Fibroblast of skin of scalp (primary cell): Measurements from ENCODE around the gene KLF13.

Experiments used
- DNase-seq: peaks from one replicate; pipeline ENCODE4 v3.0.0-alpha.2; 2013

Gene KLF13

DNA sequence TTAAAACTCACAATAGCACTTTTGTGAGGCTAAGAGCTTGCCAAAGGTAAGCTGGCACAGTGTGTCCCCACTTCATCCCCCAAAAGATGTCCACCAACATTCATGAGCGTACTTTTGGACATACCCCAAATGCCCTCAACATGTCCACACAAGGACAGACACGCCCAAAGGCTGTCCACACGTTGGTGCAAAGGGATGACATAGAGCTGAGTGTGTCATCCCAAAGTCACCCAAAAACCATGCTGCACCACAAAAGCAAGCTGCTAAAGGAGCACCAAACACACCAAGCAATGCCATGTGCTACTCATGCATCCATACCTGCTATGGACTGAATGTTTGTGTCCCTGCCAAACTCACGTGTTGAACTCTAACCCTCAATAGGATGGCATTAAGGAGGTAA is 57.9 kb downstream of the KLF13 start:
- DNase-seq: no peak

DNA sequence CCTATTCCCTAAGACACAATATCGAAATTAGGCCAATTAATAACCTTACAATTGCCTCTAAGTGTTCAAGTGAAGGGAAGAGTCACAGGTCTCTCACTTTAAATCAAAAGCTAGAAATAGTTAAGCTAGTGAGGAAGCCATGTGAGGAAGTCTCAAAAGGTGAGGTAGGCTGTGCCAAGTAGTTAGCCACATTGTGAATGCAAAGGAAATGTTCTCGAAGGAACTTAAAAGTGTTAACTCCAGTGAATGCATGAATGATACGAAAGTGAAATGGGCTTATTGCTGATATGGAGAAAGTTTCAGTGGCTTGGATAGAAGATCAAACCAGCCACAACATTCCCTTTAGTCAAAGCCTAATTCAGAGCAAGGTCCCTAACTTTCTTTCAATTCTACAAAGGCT is 59.1 kb downstream of the KLF13 start:
- DNase-seq: no peak

DNA sequence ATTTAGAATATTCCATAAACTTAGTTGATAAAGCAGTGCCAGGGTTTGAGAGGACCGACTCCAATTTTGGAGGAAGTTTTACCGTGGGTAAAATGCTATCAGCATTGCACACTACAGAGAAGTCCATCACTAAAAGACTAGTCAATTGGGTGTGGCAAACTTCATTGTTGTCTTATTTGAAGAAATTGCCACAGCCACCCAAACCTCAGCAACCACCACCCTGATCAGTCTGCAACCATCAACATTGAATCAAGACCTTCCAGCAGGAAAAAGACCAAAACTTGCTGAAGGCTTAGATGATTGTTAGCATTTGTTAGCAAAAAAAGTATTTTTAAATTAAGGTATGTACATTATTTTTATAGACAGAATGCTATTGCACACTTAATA is 60.5 kb downstream of the KLF13 start:
- no peak for DNase-seq

DNA sequence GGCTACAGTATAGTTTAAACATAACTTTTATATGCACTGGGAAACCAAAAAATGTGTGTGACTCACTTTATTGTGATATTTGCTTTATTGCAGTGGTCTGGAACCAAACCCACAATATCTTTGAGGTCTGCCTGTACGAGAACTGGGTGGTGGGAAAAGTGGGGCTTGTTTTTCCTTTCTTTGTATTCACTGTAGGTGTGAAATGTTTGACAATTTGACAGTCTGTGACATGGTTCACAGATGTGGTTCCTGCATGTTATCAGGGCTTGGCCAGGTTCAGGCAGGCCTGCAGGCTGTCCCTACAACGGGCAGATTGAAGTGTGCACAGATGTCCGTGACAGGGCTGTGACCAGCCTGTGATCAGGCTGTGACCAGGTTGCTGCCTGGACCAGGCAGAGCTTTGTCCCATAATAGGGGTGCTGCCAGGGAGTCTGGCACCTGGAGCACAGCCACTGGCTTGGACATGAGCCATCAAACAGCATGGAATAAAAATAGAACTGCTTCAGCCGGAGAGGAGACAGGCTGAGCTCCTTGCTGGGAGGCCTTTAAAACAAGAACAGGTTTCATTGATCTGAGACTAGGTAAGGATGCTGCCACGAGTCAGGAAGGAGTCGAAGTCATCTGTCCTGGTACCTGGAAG is 61.0 kb downstream of the KLF13 start:
- DNase-seq: peak; percentile 47

DNA sequence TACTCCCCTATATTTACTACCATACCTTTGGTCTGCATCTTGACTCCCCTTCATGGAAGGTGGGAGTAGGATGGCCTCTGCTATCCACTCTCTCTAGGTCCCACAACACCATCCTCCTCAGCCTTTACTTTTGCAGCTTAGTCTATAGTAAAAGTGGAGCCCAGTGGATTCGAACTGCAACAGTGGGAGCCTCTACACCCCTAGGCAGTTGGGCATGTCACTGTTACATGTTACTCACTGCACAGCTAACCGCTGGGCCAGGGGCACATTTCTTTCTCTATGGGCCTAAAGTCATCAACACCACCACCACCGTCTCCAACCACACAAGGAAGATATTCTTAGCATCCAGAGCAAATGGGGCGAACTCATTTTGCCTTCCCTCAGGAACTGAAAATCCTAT is 62.9 kb downstream of the KLF13 start:
- DNase-seq: no peak

DNA sequence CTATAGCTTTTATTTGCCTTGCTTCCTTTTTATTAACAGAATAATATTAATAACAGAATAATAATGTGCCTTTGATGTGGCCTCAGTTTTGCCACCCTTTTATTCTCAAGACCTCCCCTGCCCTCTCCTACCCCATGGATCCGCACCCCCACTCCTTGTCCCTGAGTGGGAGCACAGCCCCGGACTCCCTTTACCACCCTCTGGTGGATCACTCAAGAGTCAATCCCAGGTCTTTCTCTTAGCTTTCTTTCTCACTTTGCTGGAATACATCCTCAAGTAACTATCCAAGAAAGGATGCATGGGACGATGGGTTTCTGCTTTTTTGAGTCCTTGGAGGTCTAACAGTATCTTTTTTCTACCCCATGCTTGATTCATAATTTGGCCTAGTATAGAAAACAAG is 63.4 kb downstream of the KLF13 start:
- no peak for DNase-seq

DNA sequence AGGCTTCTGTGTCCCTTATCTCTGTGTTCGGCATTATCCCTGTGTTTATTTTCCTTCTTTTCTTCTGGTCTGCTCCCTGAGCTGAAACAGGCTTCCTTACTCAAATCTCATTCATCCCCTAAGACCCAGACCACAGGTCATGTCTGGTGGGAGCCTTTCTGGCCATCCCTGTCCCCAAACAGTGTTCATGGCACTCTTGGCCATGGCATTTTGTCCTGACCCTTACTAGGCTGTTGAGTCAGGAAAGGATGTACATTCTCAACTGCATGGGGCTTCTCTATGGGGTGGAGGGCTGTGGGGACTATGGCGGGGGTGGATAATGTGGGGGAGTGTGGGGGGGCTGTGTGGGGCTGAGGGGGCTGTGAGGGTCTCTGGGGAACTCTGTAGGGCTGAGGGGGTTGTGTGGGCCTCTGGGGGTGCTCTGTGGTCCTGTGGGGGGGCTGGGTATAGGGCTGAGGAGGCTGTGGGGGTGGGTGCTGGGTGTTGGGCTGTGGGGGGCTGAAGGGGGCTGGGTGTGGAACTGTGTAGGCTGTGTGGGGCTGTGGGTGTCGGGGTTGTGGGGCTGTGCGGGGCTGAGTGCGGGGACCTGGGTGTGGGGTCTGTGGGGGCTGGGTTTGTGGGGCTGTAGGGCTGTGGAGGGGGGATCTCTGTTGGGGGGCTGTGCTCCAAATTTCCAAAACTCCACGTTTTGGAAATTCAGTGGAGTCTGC is 64.3 kb downstream of the KLF13 start:
- DNase-seq: no peak

DNA sequence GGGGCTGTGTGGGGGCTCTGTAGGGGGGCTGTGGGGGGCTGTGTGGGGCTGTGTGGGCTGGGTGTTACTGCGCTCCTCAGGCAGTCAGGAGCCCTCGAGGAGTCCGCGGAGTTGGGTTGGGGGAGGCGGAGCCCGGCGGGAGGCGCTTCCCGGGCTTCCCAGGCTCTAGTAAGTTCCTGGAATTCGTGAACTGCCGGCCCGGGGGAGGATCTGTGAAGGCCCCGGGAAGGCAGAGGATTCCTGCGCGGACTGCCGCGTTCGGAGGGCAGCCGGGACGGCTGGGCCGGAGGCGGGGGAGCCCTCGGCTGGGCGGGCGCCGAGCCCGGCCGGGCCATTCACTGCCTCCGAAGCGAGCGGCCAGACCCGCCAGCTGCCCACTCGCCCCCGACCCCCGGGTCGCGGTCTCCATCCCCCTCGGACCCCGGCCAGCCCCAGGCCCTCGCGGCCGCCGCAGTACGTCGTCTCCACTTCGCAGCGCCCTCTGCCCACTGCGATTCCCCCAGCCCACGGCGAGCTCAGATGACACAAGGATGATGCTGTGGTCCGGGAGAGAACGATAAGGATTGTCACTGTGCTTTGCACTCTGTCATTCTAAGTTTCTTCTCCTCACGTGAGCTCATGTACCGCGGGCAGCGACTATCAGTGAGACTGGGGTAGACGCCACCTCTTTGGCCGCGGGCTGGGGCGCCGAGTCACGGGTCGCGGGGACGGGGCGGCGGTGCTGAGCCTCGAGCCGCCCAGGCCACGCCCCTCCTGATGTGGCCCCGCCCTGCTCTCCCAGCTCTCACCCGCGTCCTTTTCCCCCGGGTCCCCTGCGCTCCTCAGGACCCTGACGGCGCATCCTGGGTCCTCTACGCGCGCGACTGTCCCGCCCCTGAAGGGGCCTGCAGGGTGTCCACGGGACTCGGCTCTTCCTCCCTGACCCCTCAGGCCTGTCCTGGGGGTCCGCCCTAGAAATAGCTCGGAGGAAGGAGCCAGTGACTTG is 65.3 kb downstream of the KLF13 start:
- DNase-seq: peak; percentile 84

DNA sequence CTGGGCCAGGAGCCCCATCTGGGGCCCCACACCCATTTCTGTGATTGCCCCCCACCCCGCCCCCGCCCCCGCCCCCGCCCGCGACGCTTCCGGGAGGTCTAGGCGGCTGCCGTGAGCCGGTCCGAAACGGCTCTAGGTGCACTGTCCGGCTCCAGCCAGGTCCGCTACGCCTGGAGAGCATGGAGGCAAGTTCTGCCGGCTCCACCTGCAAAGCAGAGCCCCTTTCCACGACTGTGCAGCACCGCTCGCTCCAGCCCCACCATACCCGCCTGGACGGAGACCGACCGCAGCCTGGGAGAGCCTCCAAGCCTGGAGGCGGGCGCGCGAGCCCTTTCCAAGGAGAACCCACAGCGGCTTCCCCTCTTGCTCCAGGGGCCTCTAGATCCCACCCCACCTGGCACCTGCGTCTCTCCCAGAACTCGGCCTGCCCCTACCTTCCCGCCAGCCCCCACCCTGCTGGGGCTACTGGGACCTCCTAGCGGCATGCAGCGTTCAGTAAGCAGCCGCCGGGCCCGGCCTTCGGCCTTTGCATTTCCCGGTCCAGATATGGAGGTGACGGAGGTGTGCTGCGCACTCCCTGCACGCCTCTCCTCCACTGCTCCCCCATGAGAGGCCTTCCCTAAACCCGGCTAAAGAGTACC is 66.2 kb downstream of the KLF13 start:
- DNase-seq: no peak

DNA sequence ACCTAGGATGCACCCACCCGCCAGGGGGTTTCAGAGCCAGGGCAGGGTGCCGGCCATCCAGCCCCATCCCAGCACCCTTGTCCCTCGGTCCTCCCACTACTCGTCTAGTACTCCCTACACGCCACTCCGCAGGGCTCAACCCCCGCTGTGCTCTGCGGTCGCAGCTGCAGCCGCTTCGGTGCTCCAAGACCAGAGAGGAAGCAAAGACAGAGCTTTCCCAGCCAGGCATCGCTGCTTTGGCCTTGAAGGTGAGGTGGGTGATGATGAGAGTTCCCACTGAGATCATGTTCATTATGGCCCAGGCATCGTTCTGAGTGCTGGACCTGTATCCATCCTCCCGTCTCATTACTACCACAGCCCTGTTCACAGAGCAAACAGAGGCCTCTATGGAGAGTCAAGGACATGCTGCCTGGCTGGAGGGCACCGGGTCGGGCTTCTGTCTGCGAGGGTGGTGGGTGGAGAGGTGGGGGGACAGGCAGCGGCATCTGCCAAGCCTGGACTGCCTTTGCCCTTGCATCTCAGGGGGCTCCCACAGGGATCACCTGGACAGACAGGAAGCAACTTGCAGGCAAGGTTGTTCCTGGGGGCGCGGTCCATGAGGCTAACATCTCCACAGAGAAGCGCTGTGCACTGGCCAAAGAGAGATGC is 66.9 kb downstream of the KLF13 start:
- DNase-seq: peak; percentile 25

DNA sequence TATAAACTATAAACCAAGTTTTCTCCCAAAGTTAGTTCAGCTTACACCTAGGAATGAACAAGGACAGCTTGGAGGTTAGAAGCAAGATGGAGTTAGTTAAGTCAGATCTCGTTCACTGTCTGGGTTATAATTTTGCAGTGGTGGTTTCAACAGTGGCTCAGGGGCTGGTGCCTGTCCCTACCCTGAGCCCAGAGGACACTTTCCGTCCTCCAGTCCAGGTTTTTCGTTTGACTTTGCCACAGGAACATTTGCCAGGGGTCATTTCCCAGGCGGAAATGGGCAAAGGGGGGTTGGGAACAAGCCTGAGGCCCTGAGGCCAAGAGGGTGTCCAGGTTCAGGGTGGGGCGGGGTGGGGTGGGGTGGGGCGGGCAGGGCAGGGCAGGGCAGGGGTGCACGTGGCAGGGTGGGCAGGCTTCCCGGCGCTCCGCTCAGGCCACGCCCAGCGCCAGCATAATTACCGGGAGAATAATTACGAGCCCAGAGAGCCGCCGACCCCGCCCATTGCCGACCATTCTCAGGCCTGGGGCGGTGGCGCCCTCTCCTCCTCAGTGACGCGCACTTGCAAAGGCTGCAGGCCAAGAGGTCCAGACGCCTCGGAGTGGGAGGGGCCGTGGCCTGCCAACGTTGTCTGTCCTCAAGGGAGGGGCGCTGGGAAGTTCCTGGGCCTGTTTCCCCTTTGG is 70.4 kb downstream of the KLF13 start:
- peak; percentile 63 for DNase-seq

DNA sequence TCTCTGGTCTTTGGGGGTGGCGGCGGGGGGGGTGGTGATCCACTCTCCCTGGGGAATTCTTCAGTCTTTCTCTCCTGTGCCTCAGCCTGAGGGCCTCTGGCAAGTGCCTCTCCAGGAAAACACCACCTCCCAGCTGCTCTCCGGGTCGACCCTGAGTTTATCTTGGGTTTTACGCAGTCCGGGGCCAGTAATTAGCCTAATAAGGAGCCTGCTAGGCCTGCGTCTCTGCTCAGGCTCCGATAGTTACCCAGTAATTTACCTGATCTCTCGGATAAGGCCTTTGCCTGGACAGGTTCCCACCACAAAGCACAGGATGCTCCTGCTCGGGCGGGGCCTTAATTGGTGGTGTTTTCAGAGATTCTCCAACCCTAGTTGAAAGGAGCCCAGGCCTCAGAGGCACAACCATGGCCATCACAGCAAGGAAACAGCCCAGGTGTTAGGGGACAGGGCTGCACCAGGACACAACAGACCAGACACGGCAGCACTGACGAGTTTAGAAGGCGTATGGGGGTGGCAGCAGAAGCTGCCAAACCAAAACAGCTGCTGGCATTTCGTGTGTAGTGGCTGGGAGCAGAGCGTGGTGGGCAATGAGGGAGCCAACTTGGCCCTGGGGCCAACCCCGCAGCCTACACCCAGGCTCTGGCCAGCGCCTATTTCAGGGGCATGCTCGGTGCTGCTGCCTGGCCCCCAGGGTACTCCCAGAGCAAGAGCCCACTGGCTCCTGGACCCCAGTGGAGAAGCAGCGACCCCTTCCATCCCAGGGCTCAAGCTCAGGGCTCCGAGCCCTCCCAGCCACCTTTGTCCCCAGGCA is 71.4 kb downstream of the KLF13 start:
- DNase-seq: no peak

DNA sequence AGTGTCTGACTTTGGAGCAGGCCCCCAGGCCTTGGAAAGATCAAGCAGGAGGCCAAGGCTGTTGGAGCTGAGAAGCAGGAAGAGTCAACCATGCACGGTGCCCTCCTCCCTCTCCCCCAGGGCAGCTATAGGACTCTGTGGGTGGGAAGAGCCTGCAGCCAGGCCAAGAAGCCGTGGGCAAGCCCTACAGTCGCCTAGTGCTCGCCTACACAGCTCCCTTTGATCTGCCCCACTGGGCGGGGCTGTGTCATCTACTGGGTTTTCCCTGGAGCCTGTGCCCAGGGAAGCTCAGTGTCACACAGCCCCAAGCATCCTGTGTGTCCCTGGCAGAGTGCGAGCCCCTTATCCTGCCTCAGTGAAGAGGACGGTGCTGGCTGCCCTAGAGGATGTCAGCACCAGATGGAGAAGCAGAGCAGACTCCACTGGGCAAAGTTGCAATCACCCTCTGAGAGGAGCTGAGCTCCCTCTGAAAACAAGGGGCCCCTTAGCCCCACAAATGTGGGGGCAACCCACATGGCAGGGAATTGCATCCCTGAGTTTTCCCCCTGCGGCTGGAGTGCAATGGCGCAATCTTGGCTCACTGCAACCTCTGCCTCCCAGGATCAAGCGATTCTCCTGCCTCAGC is 72.2 kb downstream of the KLF13 start:
- DNase-seq: no peak

DNA sequence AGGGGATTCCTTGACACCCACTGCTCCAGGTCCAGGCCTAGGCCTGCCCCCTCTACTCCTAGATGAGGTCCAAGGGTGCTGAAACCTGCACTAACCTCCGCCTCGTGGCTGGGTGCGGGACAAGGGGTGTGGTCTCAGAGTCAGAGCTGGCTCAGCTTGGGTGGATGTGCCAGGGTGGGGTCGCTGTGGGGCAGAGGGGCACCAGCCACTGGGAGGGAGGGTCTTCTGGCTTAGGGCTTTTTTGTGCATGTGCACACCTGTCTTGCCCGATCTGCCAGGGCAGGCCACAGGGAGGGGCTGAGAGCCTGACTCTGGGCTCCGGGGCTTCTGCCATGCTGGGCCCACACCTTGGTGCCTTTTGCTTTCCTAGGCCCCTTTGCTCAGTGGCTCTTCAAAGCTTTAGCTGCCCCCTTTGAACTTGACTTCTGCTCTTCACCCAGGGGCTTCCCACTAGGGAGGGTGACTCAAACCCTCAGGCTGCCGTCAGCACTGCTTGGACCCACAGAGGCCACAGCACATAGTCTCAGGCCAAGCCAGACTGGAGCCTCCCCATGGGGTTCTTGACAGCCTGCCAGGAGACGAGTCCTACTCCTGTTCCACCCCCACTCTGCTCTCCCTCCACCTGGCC is 73.0 kb downstream of the KLF13 start:
- peak; percentile 60 for DNase-seq

DNA sequence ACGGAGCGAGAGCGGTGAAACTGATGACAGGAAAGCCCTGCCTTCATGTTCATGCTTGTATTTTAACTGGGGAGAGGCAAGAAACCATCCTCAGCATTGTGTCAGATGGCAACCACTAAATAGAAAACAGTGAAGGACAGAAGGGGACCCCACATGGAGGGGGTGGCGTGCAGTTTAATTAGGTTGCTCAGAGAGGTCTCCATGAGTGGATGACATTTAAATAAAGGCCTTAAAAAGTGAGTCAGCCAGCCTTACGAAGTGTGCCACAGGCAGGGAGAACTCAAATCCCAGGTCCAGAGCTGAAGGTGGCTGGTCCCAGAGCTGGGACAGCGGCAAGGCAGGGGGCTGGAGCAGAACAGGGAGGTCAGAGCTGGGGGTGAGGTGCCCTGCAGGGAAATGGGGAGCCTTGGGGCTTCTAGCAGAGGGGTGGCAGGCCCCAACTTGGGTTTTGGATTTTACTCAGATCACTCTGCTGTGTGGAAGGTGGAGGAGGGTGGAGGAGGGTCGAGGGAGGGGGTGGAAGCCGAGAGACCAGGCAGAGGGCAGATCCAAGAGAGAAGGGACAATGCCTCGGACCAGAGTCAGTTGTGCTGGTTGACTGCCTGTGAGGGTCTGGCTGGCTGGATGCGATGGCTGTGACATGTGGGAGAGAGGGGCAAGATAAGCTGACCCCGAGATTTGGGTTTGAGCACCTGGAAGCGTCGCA is 73.7 kb downstream of the KLF13 start:
- peak; percentile 22 for DNase-seq

DNA sequence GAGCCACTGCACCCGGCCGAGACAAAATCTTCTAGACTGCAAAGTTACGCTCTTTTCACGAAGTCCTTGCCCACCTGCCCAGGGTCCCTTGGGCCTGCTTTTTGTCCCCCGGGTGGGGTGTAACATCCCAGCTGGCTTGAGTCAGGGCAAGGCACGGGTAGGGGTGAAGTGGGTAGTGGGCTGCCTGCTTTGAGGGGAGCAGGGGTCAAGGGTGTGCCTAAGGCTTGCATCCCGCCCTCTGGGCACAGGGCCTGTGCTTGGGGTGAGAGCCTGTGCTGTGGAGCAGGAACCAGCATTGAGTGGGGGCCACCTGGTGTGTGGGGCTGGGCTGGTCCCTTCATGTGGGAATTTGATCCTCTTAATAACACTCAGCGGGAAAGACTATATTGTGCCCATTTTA is 74.6 kb downstream of the KLF13 start:
- DNase-seq: no peak

DNA sequence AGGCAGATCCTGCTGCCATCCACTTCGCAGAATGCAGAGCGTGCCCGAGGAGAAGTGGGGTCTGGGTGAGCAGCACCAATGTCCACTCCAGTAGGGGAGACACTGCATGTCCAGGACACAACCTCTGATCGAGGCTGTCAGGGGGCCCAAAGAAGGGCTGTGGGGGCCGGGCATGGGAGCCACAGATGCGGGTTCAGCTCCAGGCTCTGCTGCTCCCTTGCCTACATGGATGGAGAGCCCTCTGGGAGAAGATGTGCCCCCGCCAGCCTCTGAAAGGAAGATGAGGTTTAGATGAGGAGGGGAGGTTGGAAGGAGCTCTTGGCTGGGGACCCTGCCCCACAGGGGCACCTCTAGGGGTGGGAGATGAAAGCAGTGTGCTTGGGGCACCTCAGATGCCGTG is 75.4 kb downstream of the KLF13 start:
- no peak for DNase-seq

DNA sequence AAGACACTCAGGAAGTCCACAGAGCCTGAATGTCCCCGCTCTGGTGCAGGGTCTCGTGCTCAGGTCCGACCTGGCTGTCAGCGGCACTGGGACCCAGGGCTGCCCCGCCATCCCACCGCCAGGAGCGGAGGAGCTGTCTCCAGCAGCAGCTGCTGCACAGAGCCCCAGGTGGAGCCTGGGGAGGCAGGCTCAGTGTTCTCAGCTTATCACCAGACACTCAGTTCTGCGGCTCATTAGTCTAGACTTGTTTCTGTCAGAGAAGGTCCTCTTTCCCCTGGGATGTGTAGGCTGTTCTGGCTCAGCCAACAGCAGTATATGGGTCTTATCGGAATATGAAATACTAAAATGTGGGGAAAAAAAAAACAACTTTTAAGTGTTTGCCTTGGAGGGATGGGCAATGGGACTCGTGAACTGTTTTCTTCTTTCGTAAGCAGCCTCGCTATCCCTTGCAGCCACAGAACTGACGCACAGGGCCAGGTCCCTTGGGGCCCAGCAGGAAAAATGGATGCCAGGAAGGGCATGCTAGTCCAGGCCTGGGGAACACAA is 75.9 kb downstream of the KLF13 start:
- peak; percentile 89 for DNase-seq

DNA sequence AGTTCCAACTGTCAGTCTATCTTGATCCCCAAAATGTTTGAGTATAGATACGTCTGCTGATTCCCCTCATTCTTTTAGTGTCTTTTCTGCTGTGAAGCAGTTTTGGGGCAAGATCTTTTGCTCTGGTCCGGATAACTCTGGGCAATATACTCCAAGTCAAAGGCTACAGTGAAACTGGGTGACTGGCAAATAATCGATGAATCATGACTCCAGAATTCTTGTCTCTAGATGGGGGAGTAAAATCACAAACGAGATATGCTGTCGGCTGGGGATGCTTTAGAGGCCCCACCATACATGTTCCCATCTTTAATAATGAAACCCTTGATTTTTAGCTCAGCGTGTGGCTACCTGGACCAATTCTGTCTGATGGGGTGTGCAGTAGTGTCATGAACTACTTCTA is 76.5 kb downstream of the KLF13 start:
- peak; percentile 75 for DNase-seq
